Subcutaneous adipose tissue (tissue), 4 donors: ENCODE results near the gene CXorf38. TPM values are rescaled to one million over a fixed set of nuclear protein-coding genes. Genes with fewer than 3 reads are reported as not detected.

Source experiments
- total RNA-seq, 4 donors: library from RNA; depleted of rRNA; stranded (reverse); fragments of >200 nt; gene quantifications; one replicate each; pipeline ENCODE4 v1.1.0, GENCODE V29; 2016
- TF ChIP-seq, protein P1 (sequence below): fragments of 450-650 bp; IDR thresholded peaks from one replicate; pipeline ENCODE4 v1.5.1; 2016; ENCODE audit warnings: low read depth, mild to moderate bottlenecking, control low read depth, antibody characterized with exemption, moderate library complexity

Gene CXorf38
- total RNA-seq, 4 donors from 2014 or later = 13.7 to 28.4 (median 23.6) TPM

DNA sequence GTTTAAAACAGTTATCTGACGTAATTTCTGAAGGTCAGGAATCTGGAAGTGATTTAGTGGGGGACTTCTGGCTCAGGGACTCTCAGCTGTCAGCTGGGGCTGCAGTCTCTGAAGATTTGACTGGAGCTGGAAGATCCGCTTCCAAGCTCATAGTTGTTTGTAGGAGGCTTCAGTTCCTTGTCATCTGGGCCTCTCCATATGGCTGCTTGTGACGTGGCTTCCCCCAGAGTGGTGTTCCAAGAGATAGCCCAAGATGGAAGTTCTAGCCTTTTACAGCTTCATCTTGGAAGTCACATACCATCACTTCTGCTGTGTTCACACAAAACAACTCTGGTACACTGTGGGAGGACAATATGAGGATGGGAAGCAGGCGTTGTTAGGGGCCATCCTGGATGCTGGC, 22.1 kb downstream of the CXorf38 start:
- TF ChIP-seq, protein P1, sequence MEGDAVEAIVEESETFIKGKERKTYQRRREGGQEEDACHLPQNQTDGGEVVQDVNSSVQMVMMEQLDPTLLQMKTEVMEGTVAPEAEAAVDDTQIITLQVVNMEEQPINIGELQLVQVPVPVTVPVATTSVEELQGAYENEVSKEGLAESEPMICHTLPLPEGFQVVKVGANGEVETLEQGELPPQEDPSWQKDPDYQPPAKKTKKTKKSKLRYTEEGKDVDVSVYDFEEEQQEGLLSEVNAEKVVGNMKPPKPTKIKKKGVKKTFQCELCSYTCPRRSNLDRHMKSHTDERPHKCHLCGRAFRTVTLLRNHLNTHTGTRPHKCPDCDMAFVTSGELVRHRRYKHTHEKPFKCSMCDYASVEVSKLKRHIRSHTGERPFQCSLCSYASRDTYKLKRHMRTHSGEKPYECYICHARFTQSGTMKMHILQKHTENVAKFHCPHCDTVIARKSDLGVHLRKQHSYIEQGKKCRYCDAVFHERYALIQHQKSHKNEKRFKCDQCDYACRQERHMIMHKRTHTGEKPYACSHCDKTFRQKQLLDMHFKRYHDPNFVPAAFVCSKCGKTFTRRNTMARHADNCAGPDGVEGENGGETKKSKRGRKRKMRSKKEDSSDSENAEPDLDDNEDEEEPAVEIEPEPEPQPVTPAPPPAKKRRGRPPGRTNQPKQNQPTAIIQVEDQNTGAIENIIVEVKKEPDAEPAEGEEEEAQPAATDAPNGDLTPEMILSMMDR = no peak

DNA sequence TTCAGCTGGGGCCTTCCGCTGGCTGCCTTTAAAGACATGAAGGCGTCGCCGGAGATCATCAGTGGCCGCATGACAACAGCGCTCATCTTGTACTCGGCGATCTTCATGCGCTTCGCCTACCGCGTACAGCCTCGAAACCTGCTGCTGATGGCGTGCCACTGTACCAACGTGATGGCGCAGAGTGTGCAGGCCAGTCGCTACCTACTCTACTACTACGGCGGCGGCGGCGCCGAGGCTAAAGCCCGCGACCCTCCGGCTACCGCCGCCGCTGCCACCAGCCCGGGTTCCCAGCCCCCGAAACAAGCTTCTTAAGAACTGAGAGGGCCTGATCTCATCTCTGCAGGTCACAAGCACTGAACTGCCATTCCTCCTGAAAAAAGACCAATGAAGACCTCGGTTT, 23.7 kb downstream of the CXorf38 start:
- TF ChIP-seq, protein P1 = no peak

GRCh38 chrX:40623139-40623536, 24.2 kb downstream of the CXorf38 start, which contains the start of gene MPC1L:
TSS of gene MPC1L (plus strand) at chrX:40623428. CDS start at chrX:40623566, 138 bp downstream.
- TF ChIP-seq, protein P1 = no peak

DNA sequence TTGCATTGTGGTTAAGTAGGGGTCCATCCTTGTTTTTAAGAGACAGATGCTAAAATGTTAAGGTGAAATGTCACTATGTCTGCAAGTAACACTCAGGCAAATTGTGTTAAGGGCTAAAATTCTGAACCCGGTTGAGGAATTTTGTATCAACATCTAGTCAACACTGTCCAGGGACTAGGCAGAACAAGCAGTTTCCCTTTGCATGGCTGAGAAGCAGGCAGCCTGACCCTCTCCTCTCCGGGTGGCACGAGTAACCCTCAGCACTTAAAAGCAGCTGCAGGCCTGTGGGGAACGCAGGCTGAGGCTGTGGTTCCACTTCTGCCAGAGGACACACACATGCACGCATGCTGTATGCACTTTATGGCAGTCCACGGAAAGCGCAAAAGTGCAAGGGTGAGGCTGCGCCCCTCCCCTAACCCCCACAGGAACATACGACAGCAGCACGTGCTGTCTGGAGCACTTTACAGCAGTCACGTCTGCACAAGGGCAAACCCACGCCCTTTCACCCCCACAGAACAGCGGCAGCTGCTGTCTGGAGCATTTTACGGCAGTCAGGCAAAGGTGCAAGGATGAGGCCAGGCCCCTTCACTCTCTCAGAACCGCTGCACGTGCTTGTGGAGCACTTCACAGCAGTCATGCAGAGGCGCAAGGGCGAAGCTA, 24.8 kb downstream of the CXorf38 start:
- TF ChIP-seq, protein P1 = no peak

DNA sequence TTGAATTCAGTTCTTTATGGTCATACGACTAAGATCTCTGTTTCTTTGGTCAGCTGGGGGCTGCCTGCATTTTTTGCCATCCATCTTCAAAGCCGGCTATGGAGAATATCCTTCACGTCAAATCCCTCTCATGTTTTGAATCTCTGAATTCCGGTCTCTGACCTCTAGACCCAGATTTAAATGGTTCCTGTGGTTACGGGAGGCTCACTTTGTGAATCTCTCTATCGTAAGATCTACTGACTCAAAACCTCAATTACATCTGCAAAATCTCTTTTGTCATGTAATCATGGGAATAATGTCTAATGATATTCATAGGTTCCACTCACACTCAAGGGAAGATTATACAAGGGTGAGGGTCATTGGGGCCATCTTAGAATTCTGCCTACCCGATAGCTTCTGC, 29.8 kb downstream of the CXorf38 start:
- TF ChIP-seq, protein P1 = no peak

- TF ChIP-seq, protein P1 = no peak
Measured at GRCh38 chrX:40615976-40616375, 31.4 kb downstream of the CXorf38 start.

GRCh38 chrX:40612511-40612910, 34.9 kb downstream of the CXorf38 start:
- TF ChIP-seq, protein P1 = no peak
